Measurements from ENCODE around the gene OSGEP. TPM values are rescaled to one million over a fixed set of nuclear protein-coding genes. Genes with fewer than 3 reads are reported as not detected.

OSGEP gene
- total RNA-seq, 2 experiments from 2014 or later = 76.6 to 86.6 TPM

DNA sequence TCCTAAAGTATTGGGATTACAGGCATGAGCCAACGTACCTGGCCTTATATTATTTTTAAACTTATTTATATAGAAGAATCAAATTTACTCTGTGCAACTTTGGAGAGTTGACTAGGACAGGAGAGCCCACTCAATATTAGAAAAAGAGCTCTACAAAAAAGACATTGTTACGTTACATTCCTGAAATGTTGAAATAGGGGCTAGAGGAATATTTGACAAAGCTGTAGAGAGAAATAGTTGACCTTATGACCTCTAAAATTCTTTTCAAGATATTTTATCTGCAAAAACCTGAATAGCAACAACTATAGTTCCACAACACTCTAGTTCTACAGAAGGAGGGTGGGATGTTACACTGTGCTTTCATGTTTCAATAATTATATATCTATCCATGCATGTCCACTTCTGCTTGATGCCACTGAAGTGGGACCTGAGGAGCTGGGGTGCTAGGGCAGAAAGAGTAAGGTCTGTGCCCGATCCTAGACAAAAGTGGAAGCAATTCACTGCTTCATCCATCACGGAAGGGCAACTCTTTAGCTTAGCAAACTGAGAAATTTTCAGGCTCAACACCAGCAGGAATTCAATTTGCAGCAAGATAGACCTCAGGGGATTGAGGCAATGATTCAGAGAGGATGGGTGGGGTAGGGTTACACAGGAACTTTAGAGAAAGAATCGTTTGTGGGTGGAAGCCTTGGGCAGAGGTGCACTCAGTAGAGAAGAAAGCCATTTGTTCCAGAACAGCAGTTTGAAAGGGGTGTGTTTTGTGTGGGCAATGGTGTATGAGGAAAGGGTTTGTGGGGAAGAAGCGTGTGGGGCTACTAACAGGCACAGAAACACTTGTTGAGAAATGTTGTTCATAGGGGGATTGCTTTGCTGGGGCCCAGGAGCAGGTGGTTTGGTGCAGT is 34.7 kb upstream of the OSGEP start:
- CTCF ChIA-PET (ENCODE audit: unreplicated experiment) = interaction anchor here (0.6 kb wide), 1 partner anchor 232 kb away, joined by 3 read pairs; no protein-coding TSS in a partner anchor
- Histone ChIP-seq H3K9me3 (ENCODE audit: low read length) (no peaks in the 10 kb centered on the region), H3K4me2 (ENCODE audit: low read length) (no peak overlapping the region), H3K4me3 (ENCODE audit: low read depth, low read length, poor library complexity, severe bottlenecking) (no peak overlapping the region), H3K27ac (ENCODE audit: low read depth, low read length, poor library complexity, severe bottlenecking) (no peak overlapping the region), H2AFZ (ENCODE audit: low read length) (no peak overlapping the region), H3K36me3 (ENCODE audit: insufficient read depth, low read length) (no peaks in the 10 kb centered on the region), H3K4me1 (ENCODE audit: insufficient read depth, low read length, poor library complexity, severe bottlenecking) (no peaks in the 10 kb centered on the region), H4K20me1 (ENCODE audit: insufficient read depth, low read length) (no peaks in the 10 kb centered on the region), H3K9me2 (ENCODE audit: insufficient read depth, low read length) (no peaks in the 10 kb centered on the region), H3K79me2 (ENCODE audit: insufficient read depth, low read depth, low read length) (no peaks in the 10 kb centered on the region)
- intact Hi-C loops (cut with micrococcal nuclease; ENCODE audit: unreplicated experiment) = no loop called here
- no peak for DNase-seq (ENCODE audit: low spot score)
- no peak for TF ChIP-seq EZH2phosphoT487 (IDR thresholded peaks at IDR 0.05; ENCODE audit: borderline replicate concordance, low read depth, low read length)
- TF ChIP-seq, protein P1, sequence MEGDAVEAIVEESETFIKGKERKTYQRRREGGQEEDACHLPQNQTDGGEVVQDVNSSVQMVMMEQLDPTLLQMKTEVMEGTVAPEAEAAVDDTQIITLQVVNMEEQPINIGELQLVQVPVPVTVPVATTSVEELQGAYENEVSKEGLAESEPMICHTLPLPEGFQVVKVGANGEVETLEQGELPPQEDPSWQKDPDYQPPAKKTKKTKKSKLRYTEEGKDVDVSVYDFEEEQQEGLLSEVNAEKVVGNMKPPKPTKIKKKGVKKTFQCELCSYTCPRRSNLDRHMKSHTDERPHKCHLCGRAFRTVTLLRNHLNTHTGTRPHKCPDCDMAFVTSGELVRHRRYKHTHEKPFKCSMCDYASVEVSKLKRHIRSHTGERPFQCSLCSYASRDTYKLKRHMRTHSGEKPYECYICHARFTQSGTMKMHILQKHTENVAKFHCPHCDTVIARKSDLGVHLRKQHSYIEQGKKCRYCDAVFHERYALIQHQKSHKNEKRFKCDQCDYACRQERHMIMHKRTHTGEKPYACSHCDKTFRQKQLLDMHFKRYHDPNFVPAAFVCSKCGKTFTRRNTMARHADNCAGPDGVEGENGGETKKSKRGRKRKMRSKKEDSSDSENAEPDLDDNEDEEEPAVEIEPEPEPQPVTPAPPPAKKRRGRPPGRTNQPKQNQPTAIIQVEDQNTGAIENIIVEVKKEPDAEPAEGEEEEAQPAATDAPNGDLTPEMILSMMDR (conservative IDR thresholded peaks at IDR 0.05; ENCODE audit: low read length) = no peak
- POLR2A ChIA-PET = interaction anchor here (0.9 to 2.3 kb wide), 3 partner anchors 14 to 148 kb away, joined by 3 to 6 read pairs (median 4); partner anchors contain the start of gene PNP
- no TSS peak for BruUV-seq (replicated peaks)

DNA sequence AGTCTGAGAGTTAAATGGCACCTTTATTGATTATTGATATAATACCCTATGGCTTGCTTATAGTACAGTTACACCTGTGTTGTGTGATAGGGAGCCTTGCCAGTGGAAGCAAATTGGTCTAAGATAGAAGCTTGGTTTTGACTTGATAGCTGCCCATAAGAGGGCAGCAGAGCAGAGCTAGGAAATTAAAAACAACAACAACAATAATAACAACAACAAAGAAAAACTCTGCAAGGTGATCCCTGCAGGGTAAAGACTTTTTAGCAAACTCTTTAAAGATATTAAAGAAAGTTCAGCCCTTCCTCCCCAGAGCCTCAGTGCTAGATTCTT is 32.7 kb upstream of the OSGEP start:
- no peaks in the 10 kb centered on the region for H3K9me3 ChIP-seq (ENCODE audit: low read length)
- H3K27ac ChIP-seq (ENCODE audit: low read depth, low read length, poor library complexity, severe bottlenecking) = no peak overlapping the region
- H3K4me3 ChIP-seq (ENCODE audit: low read depth, low read length, poor library complexity, severe bottlenecking) = no peak overlapping the region
- CTCF ChIA-PET (ENCODE audit: unreplicated experiment) = no interaction called here
- no peaks in the 10 kb centered on the region for H3K36me3 ChIP-seq (ENCODE audit: insufficient read depth, low read length)
- no peaks in the 10 kb centered on the region for H4K20me1 ChIP-seq (ENCODE audit: insufficient read depth, low read length)
- TF ChIP-seq, protein P1 (conservative IDR thresholded peaks at IDR 0.05; ENCODE audit: low read length) = peak; percentile 33; the same call in 1 of the 2 replicates
- TF ChIP-seq EZH2phosphoT487 (IDR thresholded peaks at IDR 0.05; ENCODE audit: borderline replicate concordance, low read depth, low read length) = no peak
- no peaks in the 10 kb centered on the region for H3K79me2 ChIP-seq (ENCODE audit: insufficient read depth, low read depth, low read length)
- no peak for DNase-seq (ENCODE audit: low spot score)
- intact Hi-C loops (cut with micrococcal nuclease; ENCODE audit: unreplicated experiment) = no loop called here
- no peak overlapping the region for H2AFZ ChIP-seq (ENCODE audit: low read length)
- POLR2A ChIA-PET = interaction anchor here (0.5 to 2.3 kb wide), 5 partner anchors 9 to 178 kb away, joined by 3 to 6 read pairs (median 4); partner anchors contain the start of gene PNP
- H3K9me2 ChIP-seq (ENCODE audit: insufficient read depth, low read length) = no peaks in the 10 kb centered on the region
- H3K4me2 ChIP-seq (ENCODE audit: low read length) = no peak overlapping the region
- no peaks in the 10 kb centered on the region for H3K4me1 ChIP-seq (ENCODE audit: insufficient read depth, low read length, poor library complexity, severe bottlenecking)
- BruUV-seq (replicated peaks) = no TSS peak
